GM19099 (cell line): ENCODE measurements around the gene CCL28.

ENCODE experiments used
- POLR2A ChIP-seq: IDR thresholded peaks from 3 replicates; pipeline ENCODE4 v1.6.1; 2011; ENCODE audit warnings: low read depth; ENCODE audit not compliant: insufficient read length; ENCODE audit errors: extremely low read depth

Gene CCL28

GRCh38 chr5:43369651-43370050 is 42.5 kb downstream of the CCL28 start:
- no peak for TF ChIP-seq POLR2A

- TF ChIP-seq POLR2A: no peak
These were observed 44.1 kb downstream of the CCL28 start for GRCh38 chr5:43367909-43368669.

GRCh38 chr5:43367453-43367852 is 44.7 kb downstream of the CCL28 start:
- no peak for TF ChIP-seq POLR2A

GRCh38 chr5:43363445-43364152 is 48.6 kb downstream of the CCL28 start:
- TF ChIP-seq POLR2A: no peak

GRCh38 chr5:43362725-43363435 is 49.3 kb downstream of the CCL28 start:
- no peak for TF ChIP-seq POLR2A

- TF ChIP-seq POLR2A: no peak
These were observed 53.5 kb downstream of the CCL28 start for GRCh38 chr5:43358726-43359125.

- no peak for TF ChIP-seq POLR2A
These were observed 53.9 kb downstream of the CCL28 start for GRCh38 chr5:43358301-43358700.

- no peak for TF ChIP-seq POLR2A
These were observed 54.3 kb downstream of the CCL28 start for GRCh38 chr5:43357878-43358281.

- no peak for TF ChIP-seq POLR2A
These were observed 55.1 kb downstream of the CCL28 start for GRCh38 chr5:43357067-43357466.

- no peak for TF ChIP-seq POLR2A
These were observed 57.4 kb downstream of the CCL28 start for GRCh38 chr5:43354774-43355173.

GRCh38 chr5:43353668-43354067 is 58.5 kb downstream of the CCL28 start:
- no peak for TF ChIP-seq POLR2A

GRCh38 chr5:43352915-43353314 is 59.3 kb downstream of the CCL28 start:
- no peak for TF ChIP-seq POLR2A

GRCh38 chr5:43352131-43352530 is 60.1 kb downstream of the CCL28 start:
- TF ChIP-seq POLR2A: no peak

GRCh38 chr5:43348861-43349363 is 63.3 kb downstream of the CCL28 start:
- no peak for TF ChIP-seq POLR2A

GRCh38 chr5:43348207-43348606 is 64.0 kb downstream of the CCL28 start:
- TF ChIP-seq POLR2A: no peak

- TF ChIP-seq POLR2A: no peak
These were observed 73.3 kb downstream of the CCL28 start for GRCh38 chr5:43338862-43339261.

- TF ChIP-seq POLR2A: no peak
These were observed 76.0 kb downstream of the CCL28 start for GRCh38 chr5:43336159-43336558.
